Measurements from ENCODE around the gene ATP10A.

- TF ChIP-seq CTCF (IDR thresholded peaks at IDR 0.05) (peak; percentile 35 to 58 (median 40)), EP300 (IDR thresholded peaks at IDR 0.05) (no peak)
Measured at GRCh38 chr15:25693321-25694238, 169.5 kb downstream of the ATP10A start.
